Astrocyte (in vitro differentiated cells and primary cell): ENCODE results near the gene EIF2D.

Experiments
- CTCF ChIP-seq: IDR thresholded peaks from 2 replicates; pipeline ENCODE4 v1.5.1; 2011; ENCODE audit warnings: low read depth, mild to moderate bottlenecking, inconsistent platforms, low read length, moderate library complexity; ENCODE audit not compliant: insufficient read depth
- EZH2 ChIP-seq: IDR thresholded peaks from 2 replicates; pipeline ENCODE4 v1.6.1; 2012; ENCODE audit warnings: mild to moderate bottlenecking, low read length, inconsistent platforms; ENCODE audit not compliant: insufficient read depth

- TF ChIP-seq CTCF (no peak), EZH2 (no peak)
These were observed 46.7 kb upstream of the EIF2D start for GRCh38 chr1:206658981-206659273.
